Mucosa of rectum (tissue), 2 donors: ENCODE data around the gene ACAT2.
"Not testable (repeated sequence)": the region's sequence is repeated elsewhere in the genome, so short reads cannot be mapped to it uniquely, and the experiment has no call there.

ENCODE experiments used
- H3K27ac ChIP-seq, 2 donors: one replicate each; pipeline ENCODE4 v1.7.0; 2013; ENCODE audit warnings: inconsistent platforms in 2 of 2, low read depth in 2 of 2, low read length in 2 of 2
- H3K27me3 ChIP-seq, 2 donors: one replicate each; pipeline ENCODE4 v1.7.0; 2013; ENCODE audit warnings: low read length in 2 of 2; ENCODE audit not compliant: control insufficient read depth in 2 of 2, insufficient read depth in 2 of 2
- H3K36me3 ChIP-seq, 2 donors: one replicate each; pipeline ENCODE4 v1.7.0; 2013; ENCODE audit warnings: low read length in 2 of 2; ENCODE audit not compliant: control insufficient read depth in 2 of 2, insufficient read depth in 2 of 2
- H3K4me1 ChIP-seq, 2 donors: one replicate each; pipeline ENCODE4 v1.7.0; 2013; ENCODE audit warnings: low read length in 2 of 2, mild to moderate bottlenecking in 1 of 2; ENCODE audit not compliant: control insufficient read depth in 2 of 2, insufficient read depth in 2 of 2
- H3K4me3 ChIP-seq, 2 donors: one replicate each; pipeline ENCODE4 v1.7.0; 2013; ENCODE audit warnings: low read length in 2 of 2
- H3K9ac ChIP-seq, 2 donors: one replicate each; pipeline ENCODE4 v1.7.0; 2013; ENCODE audit warnings: low read length in 2 of 2, low read depth in 1 of 2, mild to moderate bottlenecking in 1 of 2
- H3K9me3 ChIP-seq, 2 donors: one replicate each; pipeline ENCODE4 v1.7.0; 2013; ENCODE audit warnings: low read length in 2 of 2; ENCODE audit not compliant: control insufficient read depth in 2 of 2
- donor health status: healthy.
- donor health status: Normal muscosa, but diverticular disease.

ACAT2 gene

GRCh38 chr6:159761873-159762680, at the start of gene ACAT2:
ACAT2 (plus strand) TSS chr6:159762045; CDS start chr6:159762088, 43 bp downstream.
- Histone ChIP-seq H3K36me3 (peaks cover 21 to 24% of the 10 kb centered on the region in 2 donors), H3K9me3 (no peaks in the 10 kb centered on the region), H3K9ac (peak within 1 kb of the TSS; percentile 96 to 97), H3K4me3 (peak within 1 kb of the TSS; percentile 98), H3K27ac (peak within 1 kb of the TSS; percentile 99 to 100), H3K4me1 (peaks cover 10 to 14% of the 10 kb centered on the region in 2 donors), H3K27me3 (no peaks in the 10 kb centered on the region)

GRCh38 chr6:159712389-159712788, 49.5 kb upstream of the ACAT2 start:
- not testable (repeated sequence) for H3K27me3 ChIP-seq, H3K27ac ChIP-seq, H3K4me1 ChIP-seq, H3K36me3 ChIP-seq, H3K4me3 ChIP-seq, H3K9ac ChIP-seq, H3K9me3 ChIP-seq

GRCh38 chr6:159713984-159714383, 47.9 kb upstream of the ACAT2 start:
- peaks cover 3% of the 10 kb centered on the region in 2 donors for H3K4me1 ChIP-seq
- no peaks in the 10 kb centered on the region for H3K9me3 ChIP-seq
- no peak overlapping the region for H3K27ac ChIP-seq
- H3K4me3 ChIP-seq: no peak overlapping the region
- H3K36me3 ChIP-seq: no peaks in the 10 kb centered on the region
- H3K9ac ChIP-seq: no peak overlapping the region
- H3K27me3 ChIP-seq: no peaks in the 10 kb centered on the region

GRCh38 chr6:159714404-159714803, 47.4 kb upstream of the ACAT2 start:
- Histone ChIP-seq H3K4me1 (peaks cover 3% of the 10 kb centered on the region in 2 donors), H3K9me3 (no peaks in the 10 kb centered on the region), H3K27me3 (no peaks in the 10 kb centered on the region), H3K9ac (no peak overlapping the region), H3K36me3 (no peaks in the 10 kb centered on the region), H3K4me3 (no peak overlapping the region), H3K27ac (no peak overlapping the region)

GRCh38 chr6:159715166-159715565, 46.7 kb upstream of the ACAT2 start:
- H3K4me1 ChIP-seq: peaks cover 3% of the 10 kb centered on the region in 2 donors
- no peak overlapping the region for H3K27ac ChIP-seq
- H3K9ac ChIP-seq: no peak overlapping the region
- H3K4me3 ChIP-seq: no peak overlapping the region
- no peaks in the 10 kb centered on the region for H3K9me3 ChIP-seq
- no peaks in the 10 kb centered on the region for H3K36me3 ChIP-seq
- H3K27me3 ChIP-seq: no peaks in the 10 kb centered on the region

GRCh38 chr6:159715605-159716004, 46.2 kb upstream of the ACAT2 start:
- Histone ChIP-seq H3K27me3 (no peaks in the 10 kb centered on the region), H3K27ac (no peak overlapping the region), H3K4me1 (peaks cover 3% of the 10 kb centered on the region in 2 donors), H3K4me3 (no peak overlapping the region), H3K36me3 (no peaks in the 10 kb centered on the region), H3K9ac (no peak overlapping the region), H3K9me3 (no peaks in the 10 kb centered on the region)

GRCh38 chr6:159716247-159717096, 45.4 kb upstream of the ACAT2 start:
- H3K36me3 ChIP-seq: no peaks in the 10 kb centered on the region
- no peaks in the 10 kb centered on the region for H3K9me3 ChIP-seq
- no peaks in the 10 kb centered on the region for H3K27me3 ChIP-seq
- peaks cover 3% of the 10 kb centered on the region in 2 donors for H3K4me1 ChIP-seq
- no peak overlapping the region for H3K4me3 ChIP-seq
- no peak overlapping the region for H3K9ac ChIP-seq
- peak overlapping the region; percentile 33 to 56 for H3K27ac ChIP-seq

GRCh38 chr6:159718634-159719033, 43.2 kb upstream of the ACAT2 start:
- Histone ChIP-seq H3K4me1 (peaks cover 3% of the 10 kb centered on the region in 2 donors), H3K27me3 (no peaks in the 10 kb centered on the region), H3K36me3 (peaks cover 0 to 5% of the 10 kb centered on the region in 2 donors), H3K4me3 (no peak overlapping the region), H3K27ac (no peak overlapping the region), H3K9me3 (no peaks in the 10 kb centered on the region), H3K9ac (no peak overlapping the region)

- Histone ChIP-seq H3K9ac (no peak overlapping the region), H3K4me1 (peaks cover 0 to 3% of the 10 kb centered on the region in 2 donors), H3K4me3 (no peak overlapping the region), H3K36me3 (peaks cover 0 to 7% of the 10 kb centered on the region in 2 donors), H3K27ac (no peak overlapping the region), H3K9me3 (no peaks in the 10 kb centered on the region), H3K27me3 (no peaks in the 10 kb centered on the region)
Observed at GRCh38 chr6:159719287-159719686, 42.6 kb upstream of the ACAT2 start.

GRCh38 chr6:159720708-159721107, 41.1 kb upstream of the ACAT2 start:
- Histone ChIP-seq H3K4me1 (peaks cover under 1 to 6% of the 10 kb centered on the region in 2 donors), H3K9me3 (no peaks in the 10 kb centered on the region), H3K27me3 (no peaks in the 10 kb centered on the region), H3K9ac (no peak overlapping the region), H3K36me3 (peaks cover 0 to 8% of the 10 kb centered on the region in 2 donors), H3K27ac (no peak overlapping the region), H3K4me3 (no peak overlapping the region)
